ENCODE results near the gene ZFAND5.

DNA sequence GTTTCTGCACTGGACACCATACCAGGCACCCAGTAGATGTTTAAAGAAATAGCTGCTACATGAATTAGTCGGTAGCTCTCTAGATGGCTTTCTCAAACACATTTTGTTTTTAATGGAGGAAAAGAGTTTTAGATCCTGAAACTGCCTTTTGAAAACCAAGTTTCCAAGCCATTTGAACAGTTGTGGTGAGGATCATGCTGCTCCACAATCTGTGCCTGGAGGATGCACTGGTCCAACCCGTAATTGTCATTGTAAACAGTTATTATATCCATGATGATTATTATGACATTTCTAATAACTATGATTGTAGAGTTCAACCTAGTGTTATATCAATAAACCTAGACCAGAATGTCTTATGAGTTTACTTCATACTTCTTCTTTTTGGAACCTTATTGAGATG, 35.9 kb upstream of the ZFAND5 start:
- TF ChIP-seq, protein P1, sequence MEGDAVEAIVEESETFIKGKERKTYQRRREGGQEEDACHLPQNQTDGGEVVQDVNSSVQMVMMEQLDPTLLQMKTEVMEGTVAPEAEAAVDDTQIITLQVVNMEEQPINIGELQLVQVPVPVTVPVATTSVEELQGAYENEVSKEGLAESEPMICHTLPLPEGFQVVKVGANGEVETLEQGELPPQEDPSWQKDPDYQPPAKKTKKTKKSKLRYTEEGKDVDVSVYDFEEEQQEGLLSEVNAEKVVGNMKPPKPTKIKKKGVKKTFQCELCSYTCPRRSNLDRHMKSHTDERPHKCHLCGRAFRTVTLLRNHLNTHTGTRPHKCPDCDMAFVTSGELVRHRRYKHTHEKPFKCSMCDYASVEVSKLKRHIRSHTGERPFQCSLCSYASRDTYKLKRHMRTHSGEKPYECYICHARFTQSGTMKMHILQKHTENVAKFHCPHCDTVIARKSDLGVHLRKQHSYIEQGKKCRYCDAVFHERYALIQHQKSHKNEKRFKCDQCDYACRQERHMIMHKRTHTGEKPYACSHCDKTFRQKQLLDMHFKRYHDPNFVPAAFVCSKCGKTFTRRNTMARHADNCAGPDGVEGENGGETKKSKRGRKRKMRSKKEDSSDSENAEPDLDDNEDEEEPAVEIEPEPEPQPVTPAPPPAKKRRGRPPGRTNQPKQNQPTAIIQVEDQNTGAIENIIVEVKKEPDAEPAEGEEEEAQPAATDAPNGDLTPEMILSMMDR (conservative IDR thresholded peaks at IDR 0.05; ENCODE audit: low read depth in 2 of 2) = no peak
- no peak for TF ChIP-seq EZH2 (IDR thresholded peaks at IDR 0.05; ENCODE audit: low read depth, unreplicated experiment)
- TF ChIP-seq NANOG (IDR thresholded peaks at IDR 0.05; ENCODE audit: borderline replicate concordance) = no peak
- no peak for TF ChIP-seq POLR2AphosphoS5 (IDR thresholded peaks at IDR 0.05; ENCODE audit: low read depth)
- no peak for TF ChIP-seq JUNB (IDR thresholded peaks at IDR 0.05; ENCODE audit: unreplicated experiment)
- TF ChIP-seq EZH2phosphoT487 (IDR thresholded peaks at IDR 0.05; ENCODE audit: unreplicated experiment) = no peak
- TF ChIP-seq, protein P2, sequence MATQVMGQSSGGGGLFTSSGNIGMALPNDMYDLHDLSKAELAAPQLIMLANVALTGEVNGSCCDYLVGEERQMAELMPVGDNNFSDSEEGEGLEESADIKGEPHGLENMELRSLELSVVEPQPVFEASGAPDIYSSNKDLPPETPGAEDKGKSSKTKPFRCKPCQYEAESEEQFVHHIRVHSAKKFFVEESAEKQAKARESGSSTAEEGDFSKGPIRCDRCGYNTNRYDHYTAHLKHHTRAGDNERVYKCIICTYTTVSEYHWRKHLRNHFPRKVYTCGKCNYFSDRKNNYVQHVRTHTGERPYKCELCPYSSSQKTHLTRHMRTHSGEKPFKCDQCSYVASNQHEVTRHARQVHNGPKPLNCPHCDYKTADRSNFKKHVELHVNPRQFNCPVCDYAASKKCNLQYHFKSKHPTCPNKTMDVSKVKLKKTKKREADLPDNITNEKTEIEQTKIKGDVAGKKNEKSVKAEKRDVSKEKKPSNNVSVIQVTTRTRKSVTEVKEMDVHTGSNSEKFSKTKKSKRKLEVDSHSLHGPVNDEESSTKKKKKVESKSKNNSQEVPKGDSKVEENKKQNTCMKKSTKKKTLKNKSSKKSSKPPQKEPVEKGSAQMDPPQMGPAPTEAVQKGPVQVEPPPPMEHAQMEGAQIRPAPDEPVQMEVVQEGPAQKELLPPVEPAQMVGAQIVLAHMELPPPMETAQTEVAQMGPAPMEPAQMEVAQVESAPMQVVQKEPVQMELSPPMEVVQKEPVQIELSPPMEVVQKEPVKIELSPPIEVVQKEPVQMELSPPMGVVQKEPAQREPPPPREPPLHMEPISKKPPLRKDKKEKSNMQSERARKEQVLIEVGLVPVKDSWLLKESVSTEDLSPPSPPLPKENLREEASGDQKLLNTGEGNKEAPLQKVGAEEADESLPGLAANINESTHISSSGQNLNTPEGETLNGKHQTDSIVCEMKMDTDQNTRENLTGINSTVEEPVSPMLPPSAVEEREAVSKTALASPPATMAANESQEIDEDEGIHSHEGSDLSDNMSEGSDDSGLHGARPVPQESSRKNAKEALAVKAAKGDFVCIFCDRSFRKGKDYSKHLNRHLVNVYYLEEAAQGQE (IDR thresholded peaks at IDR 0.05; ENCODE audit: unreplicated experiment) = no peak
- TF ChIP-seq ZNF114 (CRISPR knock-in tag; IDR thresholded peaks at IDR 0.05) = no peak
- TF ChIP-seq ZNF331 (CRISPR knock-in tag; IDR thresholded peaks at IDR 0.05; ENCODE audit: low read depth) = no peak
- no peak for TF ChIP-seq CREB1 (CRISPR knock-in tag; IDR thresholded peaks at IDR 0.05; ENCODE audit: low read depth)
- TF ChIP-seq, protein P3, sequence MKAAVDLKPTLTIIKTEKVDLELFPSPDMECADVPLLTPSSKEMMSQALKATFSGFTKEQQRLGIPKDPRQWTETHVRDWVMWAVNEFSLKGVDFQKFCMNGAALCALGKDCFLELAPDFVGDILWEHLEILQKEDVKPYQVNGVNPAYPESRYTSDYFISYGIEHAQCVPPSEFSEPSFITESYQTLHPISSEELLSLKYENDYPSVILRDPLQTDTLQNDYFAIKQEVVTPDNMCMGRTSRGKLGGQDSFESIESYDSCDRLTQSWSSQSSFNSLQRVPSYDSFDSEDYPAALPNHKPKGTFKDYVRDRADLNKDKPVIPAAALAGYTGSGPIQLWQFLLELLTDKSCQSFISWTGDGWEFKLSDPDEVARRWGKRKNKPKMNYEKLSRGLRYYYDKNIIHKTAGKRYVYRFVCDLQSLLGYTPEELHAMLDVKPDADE (IDR thresholded peaks at IDR 0.05) = no peak
- TF ChIP-seq, protein P4, sequence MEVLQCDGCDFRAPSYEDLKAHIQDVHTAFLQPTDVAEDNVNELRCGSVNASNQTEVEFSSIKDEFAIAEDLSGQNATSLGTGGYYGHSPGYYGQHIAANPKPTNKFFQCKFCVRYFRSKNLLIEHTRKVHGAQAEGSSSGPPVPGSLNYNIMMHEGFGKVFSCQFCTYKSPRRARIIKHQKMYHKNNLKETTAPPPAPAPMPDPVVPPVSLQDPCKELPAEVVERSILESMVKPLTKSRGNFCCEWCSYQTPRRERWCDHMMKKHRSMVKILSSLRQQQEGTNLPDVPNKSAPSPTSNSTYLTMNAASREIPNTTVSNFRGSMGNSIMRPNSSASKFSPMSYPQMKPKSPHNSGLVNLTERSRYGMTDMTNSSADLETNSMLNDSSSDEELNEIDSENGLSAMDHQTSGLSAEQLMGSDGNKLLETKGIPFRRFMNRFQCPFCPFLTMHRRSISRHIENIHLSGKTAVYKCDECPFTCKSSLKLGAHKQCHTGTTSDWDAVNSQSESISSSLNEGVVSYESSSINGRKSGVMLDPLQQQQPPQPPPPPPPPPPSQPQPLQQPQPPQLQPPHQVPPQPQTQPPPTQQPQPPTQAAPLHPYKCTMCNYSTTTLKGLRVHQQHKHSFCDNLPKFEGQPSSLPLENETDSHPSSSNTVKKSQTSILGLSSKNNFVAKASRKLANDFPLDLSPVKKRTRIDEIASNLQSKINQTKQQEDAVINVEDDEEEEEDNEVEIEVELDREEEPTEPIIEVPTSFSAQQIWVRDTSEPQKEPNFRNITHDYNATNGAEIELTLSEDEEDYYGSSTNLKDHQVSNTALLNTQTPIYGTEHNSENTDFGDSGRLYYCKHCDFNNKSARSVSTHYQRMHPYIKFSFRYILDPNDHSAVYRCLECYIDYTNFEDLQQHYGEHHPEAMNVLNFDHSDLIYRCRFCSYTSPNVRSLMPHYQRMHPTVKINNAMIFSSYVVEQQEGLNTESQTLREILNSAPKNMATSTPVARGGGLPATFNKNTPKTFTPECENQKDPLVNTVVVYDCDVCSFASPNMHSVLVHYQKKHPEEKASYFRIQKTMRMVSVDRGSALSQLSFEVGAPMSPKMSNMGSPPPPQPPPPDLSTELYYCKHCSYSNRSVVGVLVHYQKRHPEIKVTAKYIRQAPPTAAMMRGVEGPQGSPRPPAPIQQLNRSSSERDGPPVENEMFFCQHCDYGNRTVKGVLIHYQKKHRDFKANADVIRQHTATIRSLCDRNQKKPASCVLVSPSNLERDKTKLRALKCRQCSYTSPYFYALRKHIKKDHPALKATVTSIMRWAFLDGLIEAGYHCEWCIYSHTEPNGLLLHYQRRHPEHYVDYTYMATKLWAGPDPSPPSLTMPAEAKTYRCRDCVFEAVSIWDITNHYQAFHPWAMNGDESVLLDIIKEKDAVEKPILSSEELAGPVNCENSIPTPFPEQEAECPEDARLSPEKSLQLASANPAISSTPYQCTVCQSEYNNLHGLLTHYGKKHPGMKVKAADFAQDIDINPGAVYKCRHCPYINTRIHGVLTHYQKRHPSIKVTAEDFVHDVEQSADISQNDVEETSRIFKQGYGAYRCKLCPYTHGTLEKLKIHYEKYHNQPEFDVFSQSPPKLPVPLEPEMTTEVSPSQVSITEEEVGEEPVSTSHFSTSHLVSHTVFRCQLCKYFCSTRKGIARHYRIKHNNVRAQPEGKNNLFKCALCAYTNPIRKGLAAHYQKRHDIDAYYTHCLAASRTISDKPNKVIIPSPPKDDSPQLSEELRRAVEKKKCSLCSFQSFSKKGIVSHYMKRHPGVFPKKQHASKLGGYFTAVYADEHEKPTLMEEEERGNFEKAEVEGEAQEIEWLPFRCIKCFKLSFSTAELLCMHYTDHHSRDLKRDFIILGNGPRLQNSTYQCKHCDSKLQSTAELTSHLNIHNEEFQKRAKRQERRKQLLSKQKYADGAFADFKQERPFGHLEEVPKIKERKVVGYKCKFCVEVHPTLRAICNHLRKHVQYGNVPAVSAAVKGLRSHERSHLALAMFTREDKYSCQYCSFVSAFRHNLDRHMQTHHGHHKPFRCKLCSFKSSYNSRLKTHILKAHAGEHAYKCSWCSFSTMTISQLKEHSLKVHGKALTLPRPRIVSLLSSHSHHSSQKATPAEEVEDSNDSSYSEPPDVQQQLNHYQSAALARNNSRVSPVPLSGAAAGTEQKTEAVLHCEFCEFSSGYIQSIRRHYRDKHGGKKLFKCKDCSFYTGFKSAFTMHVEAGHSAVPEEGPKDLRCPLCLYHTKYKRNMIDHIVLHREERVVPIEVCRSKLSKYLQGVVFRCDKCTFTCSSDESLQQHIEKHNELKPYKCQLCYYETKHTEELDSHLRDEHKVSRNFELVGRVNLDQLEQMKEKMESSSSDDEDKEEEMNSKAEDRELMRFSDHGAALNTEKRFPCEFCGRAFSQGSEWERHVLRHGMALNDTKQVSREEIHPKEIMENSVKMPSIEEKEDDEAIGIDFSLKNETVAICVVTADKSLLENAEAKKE (CRISPR knock-in tag; IDR thresholded peaks at IDR 0.05) = no peak
- TF ChIP-seq STAT1 (IDR thresholded peaks at IDR 0.05; ENCODE audit: unreplicated experiment) = no peak
